ENCODE data around the gene CA5A. TPM values are rescaled to one million over a fixed set of nuclear protein-coding genes. Genes with fewer than 3 reads are reported as not detected.

The CA5A gene
- total and polyA plus RNA-seq, 2 of the 13 experiments (the other 11 are each of a cell fraction or from before 2014, with no cell fraction given): 66.8 to 106 TPM

GRCh38 chr16:87841340-87842208 is 94.8 kb downstream of the CA5A start:
- in situ Hi-C loops (cut with HindIII; ENCODE audit: extremely low pct_ligation_motif_present, low pct_unique_long_range_greater_than_20kb): no loop called here
- intact Hi-C loops (cut with micrococcal nuclease; ENCODE audit: unreplicated experiment): no loop called here
- H4K20me1 ChIP-seq (ENCODE audit: insufficient read depth, low read length): peaks cover 20% of the 10 kb centered on the region; the same call in 1 of the 2 replicates
- ATAC-seq (no peak), DNase-seq (ENCODE audit: low spot score) (no peak), FAIRE-seq (peak; percentile 43)
- H3K36me3 ChIP-seq (replicated peaks in 1 of 2; ENCODE audit: control insufficient read depth in 1 of 2, insufficient read depth in 2 of 2, low read length in 2 of 2): peaks cover 67 to 78% of the 10 kb centered on the region in 2 experiments
- no peak overlapping the region for H2AFZ ChIP-seq (ENCODE audit: low read length)
- peaks cover 83% of the 10 kb centered on the region for H3K4me1 ChIP-seq (ENCODE audit: insufficient read depth, low read length)
- POLR2A ChIA-PET: interaction anchor here (0.8 to 2.8 kb wide), 11 partner anchors 8 to 95 kb away, joined by 3 to 18 read pairs (median 6); partner anchors contain the start of gene CA5A
- no peaks in the 10 kb centered on the region for H3K27me3 ChIP-seq (ENCODE audit: control insufficient read depth in 1 of 2, insufficient read depth in 2 of 2, low read length in 2 of 2)
- BruUV-seq (replicated peaks): no TSS peak
- peak overlapping the region; percentile 8; the same call in 1 of the 2 replicates for H3K4me2 ChIP-seq (ENCODE audit: low read depth, low read length)
- 87% methylated on average over 17 of the region's 22 CpGs for whole genome bisulfite sequencing (ENCODE audit: low lambda C conversion rate)
- CTCF ChIA-PET (ENCODE audit: low intra/inter-chr PET ratio, low total read pairs): no interaction called here
- peak overlapping the region; percentile 76 for H3K27ac ChIP-seq (ENCODE audit: extremely low read length, insufficient read depth, low read length)
- no peak overlapping the region for H3K4me3 ChIP-seq (replicated peaks in 1 of 3; ENCODE audit: insufficient read depth in 1 of 3, low read depth in 2 of 3, low read length in 3 of 3)
- peak overlapping the region; percentile 12 for H3K9ac ChIP-seq (ENCODE audit: insufficient read depth, low read depth, low read length)
- H3K79me2 ChIP-seq (ENCODE audit: insufficient read depth, low read length): peaks cover 55% of the 10 kb centered on the region
- H3K9me3 ChIP-seq (ENCODE audit: low read length): no peaks in the 10 kb centered on the region
- TF ChIP-seq MYC (CRISPR knock-in tag; IDR thresholded peaks at IDR 0.05; ENCODE audit: borderline replicate concordance) (no peak), ZNF230 (CRISPR knock-in tag; IDR thresholded peaks at IDR 0.05) (no peak), ZKSCAN8 (CRISPR knock-in tag; IDR thresholded peaks at IDR 0.05; ENCODE audit: borderline replicate concordance) (no peak), CSRNP1 (CRISPR knock-in tag; IDR thresholded peaks at IDR 0.05) (peak; percentile 71; the same call in 1 of the 2 replicates), GMEB2 (CRISPR knock-in tag; IDR thresholded peaks at IDR 0.05; ENCODE audit: low read depth) (no peak), ZNF34 (CRISPR knock-in tag; IDR thresholded peaks at IDR 0.05; ENCODE audit: borderline replicate concordance) (no peak), HIVEP1 (CRISPR knock-in tag; IDR thresholded peaks at IDR 0.05) (no peak), ISX (CRISPR knock-in tag; conservative IDR thresholded peaks at IDR 0.05) (no peak), ZNF883 (CRISPR knock-in tag; IDR thresholded peaks at IDR 0.05; ENCODE audit: not compliant biosample characterization) (no peak), KIAA2018 (CRISPR knock-in tag; IDR thresholded peaks at IDR 0.05; ENCODE audit: borderline replicate concordance) (no peak), RFX3 (CRISPR knock-in tag; IDR thresholded peaks at IDR 0.05) (no peak), RFX1 (IDR thresholded peaks at IDR 0.05) (no peak)
